Kidney (tissue), 14 donors: ENCODE results near the gene ETS1. TPM values are rescaled to one million over a fixed set of nuclear protein-coding genes. Genes with fewer than 3 reads are reported as not detected.
A peak's percentile ranks its signal among the peaks of the same experiment; 100 is the strongest.

Experiments used
- DNase-seq, 5 donors: peaks; one replicate each; pipeline ENCODE4 v3.0.0-alpha.2; 2013 to 2020
- FAIRE-seq: peaks from 2 replicates; lab custom pipeline; 2012; peaks lifted over from hg19 to GRCh38; lab: Jason Lieb, UNC
- H3K27ac ChIP-seq, 2 donors: one replicate each; pipeline ENCODE4 v1.7.0; 2013; ENCODE audit warnings: low read depth in 2 of 2, low read length in 2 of 2, inconsistent platforms in 1 of 2
- H3K27me3 ChIP-seq: one replicate; pipeline ENCODE4 v1.7.1; 2013; ENCODE audit warnings: low read length, inconsistent platforms; ENCODE audit not compliant: control insufficient read depth, insufficient read depth
- H3K36me3 ChIP-seq, 3 donors: one replicate each; pipeline versions ENCODE4 v1.7.0 to v1.7.1; 2013; ENCODE audit warnings: low read length in 3 of 3, control low read depth in 1 of 3, inconsistent platforms in 1 of 3; ENCODE audit not compliant: insufficient read depth in 3 of 3, control insufficient read depth in 2 of 3
- H3K4me1 ChIP-seq, 3 donors: one replicate each; pipeline versions ENCODE4 v1.7.0 to v1.7.1; 2013; ENCODE audit warnings: low read length in 3 of 3, inconsistent platforms in 1 of 3, low read depth in 1 of 3; ENCODE audit not compliant: control insufficient read depth in 2 of 3, insufficient read depth in 2 of 3
- H3K4me3 ChIP-seq, 3 donors: one replicate each; pipeline versions ENCODE4 v1.7.0 to v1.8.1; 2013; ENCODE audit warnings: low read length in 3 of 3, control low read depth in 1 of 3, inconsistent platforms in 1 of 3
- H3K9ac ChIP-seq, 3 donors: one replicate each; pipeline versions ENCODE4 v1.7.0 to v1.7.1; 2013; ENCODE audit warnings: low read length in 3 of 3, control low read depth in 1 of 3, inconsistent platforms in 1 of 3
- H3K9me3 ChIP-seq, 3 donors: one replicate each; pipeline versions ENCODE4 v1.7.0 to v1.7.1; 2013; ENCODE audit warnings: low read length in 3 of 3, control low read depth in 1 of 3, inconsistent platforms in 1 of 3; ENCODE audit not compliant: control insufficient read depth in 2 of 3, insufficient read depth in 1 of 3
- intact Hi-C: fragments of 100-400 bp; cut with DNase I; formaldehyde crosslinking; loops from one replicate; pipeline ENCODE4 v1.11.1; 2022
- polyA plus RNA-seq: library from polyadenylated mRNA; stranded (reverse); fragments of 350-450 nt; fragmentation: Illumina TruSeq; extraction: RNeasy Lipid Tissue Mini Kit (QIAGEN cat#74804); gene quantifications from one replicate; pipeline ENCODE4 v1.2.3, GENCODE V29; 2014; ENCODE audit warnings: low read depth, low replicate concordance; ENCODE audit not compliant: insufficient read depth
- total RNA-seq: library from RNA; stranded (reverse); fragmentation: NEBNext Ultra II Directional; extraction: Animal tissue kit (Norgen Biotek cat#: 25700); gene quantifications from one replicate; pipeline ENCODE4 v1.2.1, GENCODE V29; 2021
- TF ChIP-seq, protein P1 (sequence below): IDR thresholded peaks from 3 replicates; pipeline ENCODE4 v1.5.1; 2012; ENCODE audit warnings: mild to moderate bottlenecking, moderate library complexity, borderline replicate concordance; ENCODE audit not compliant: insufficient read depth; ENCODE audit errors: extremely low read depth
- donor health status: control.
- donor health status: control.
- donor health status: control.
- donor health status: control.
- donor health status: control.
- donor health status: DM: yes; HTN: yes; CAD: no.
- donor health status: Normal renal cell carcinoma (clear cell type).

ETS1 gene
- total and polyA plus RNA-seq, 2 donors from 2014 or later: 23.5 to 124 TPM

DNA sequence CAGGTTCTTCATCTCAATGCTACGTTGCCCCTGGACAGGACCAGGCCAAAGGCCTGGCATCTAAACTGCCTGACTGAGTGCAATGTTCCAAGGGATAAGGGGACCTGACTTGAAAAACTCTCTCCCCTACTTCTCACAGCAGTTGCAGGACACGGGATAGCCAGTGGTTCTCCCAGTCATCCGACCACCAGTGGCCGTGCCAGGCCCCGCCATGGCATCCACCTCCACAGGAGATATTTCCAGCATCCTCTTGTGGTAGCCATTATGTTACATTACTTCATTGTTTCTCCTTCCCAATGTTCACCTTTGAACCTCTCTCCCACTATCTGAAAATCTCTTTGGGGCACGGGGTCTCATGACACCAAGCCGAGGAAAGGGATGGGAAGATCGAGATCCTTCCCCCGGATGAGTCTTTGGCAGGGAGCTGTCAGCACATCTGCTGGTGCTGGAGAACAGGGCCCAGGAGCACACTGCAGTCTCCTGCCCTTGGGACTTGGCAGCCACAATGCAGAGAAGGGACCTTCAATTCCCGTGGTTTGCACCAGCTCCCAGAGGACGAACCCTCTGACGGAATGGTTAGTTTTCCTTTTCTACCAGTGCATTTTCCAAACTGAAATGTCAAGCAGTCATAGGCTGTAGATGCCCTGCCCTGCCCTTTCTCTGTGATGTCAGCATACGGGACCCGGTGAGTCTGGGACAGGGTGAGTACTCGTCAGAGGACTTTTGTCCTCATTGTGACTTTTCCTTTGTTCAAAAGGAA, 121.2 kb downstream of the ETS1 start:
- H3K27ac ChIP-seq: peak overlapping the region; percentile 5 to 71
- H3K36me3 ChIP-seq: peaks cover 0 to 16% (median 3%) of the 10 kb centered on the region in 3 donors
- intact Hi-C loops: no loop called here
- H3K27me3 ChIP-seq: no peaks in the 10 kb centered on the region
- FAIRE-seq: no peak
- H3K9me3 ChIP-seq: no peaks in the 10 kb centered on the region
- peaks cover 0 to 27% (median 26%) of the 10 kb centered on the region in 3 donors for H3K4me1 ChIP-seq
- TF ChIP-seq, protein P1, sequence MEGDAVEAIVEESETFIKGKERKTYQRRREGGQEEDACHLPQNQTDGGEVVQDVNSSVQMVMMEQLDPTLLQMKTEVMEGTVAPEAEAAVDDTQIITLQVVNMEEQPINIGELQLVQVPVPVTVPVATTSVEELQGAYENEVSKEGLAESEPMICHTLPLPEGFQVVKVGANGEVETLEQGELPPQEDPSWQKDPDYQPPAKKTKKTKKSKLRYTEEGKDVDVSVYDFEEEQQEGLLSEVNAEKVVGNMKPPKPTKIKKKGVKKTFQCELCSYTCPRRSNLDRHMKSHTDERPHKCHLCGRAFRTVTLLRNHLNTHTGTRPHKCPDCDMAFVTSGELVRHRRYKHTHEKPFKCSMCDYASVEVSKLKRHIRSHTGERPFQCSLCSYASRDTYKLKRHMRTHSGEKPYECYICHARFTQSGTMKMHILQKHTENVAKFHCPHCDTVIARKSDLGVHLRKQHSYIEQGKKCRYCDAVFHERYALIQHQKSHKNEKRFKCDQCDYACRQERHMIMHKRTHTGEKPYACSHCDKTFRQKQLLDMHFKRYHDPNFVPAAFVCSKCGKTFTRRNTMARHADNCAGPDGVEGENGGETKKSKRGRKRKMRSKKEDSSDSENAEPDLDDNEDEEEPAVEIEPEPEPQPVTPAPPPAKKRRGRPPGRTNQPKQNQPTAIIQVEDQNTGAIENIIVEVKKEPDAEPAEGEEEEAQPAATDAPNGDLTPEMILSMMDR: no peak
- no peak overlapping the region for H3K9ac ChIP-seq
- H3K4me3 ChIP-seq: no peak overlapping the region
- no peak for DNase-seq

- DNase-seq (no peak), FAIRE-seq (no peak)
- Histone ChIP-seq H3K4me3 (no peak overlapping the region), H3K9ac (no peak overlapping the region), H3K27me3 (no peaks in the 10 kb centered on the region), H3K27ac (peak overlapping the region in 1 of 2 donors; percentile 71), H3K36me3 (peaks cover 0 to 22% (median 3%) of the 10 kb centered on the region in 3 donors), H3K4me1 (peaks cover 0 to 26% (median 25%) of the 10 kb centered on the region in 3 donors), H3K9me3 (no peaks in the 10 kb centered on the region)
- TF ChIP-seq, protein P1: no peak
- intact Hi-C loops: no loop called here
Observed at GRCh38 chr11:128465531-128465930, 121.8 kb downstream of the ETS1 start.

DNA sequence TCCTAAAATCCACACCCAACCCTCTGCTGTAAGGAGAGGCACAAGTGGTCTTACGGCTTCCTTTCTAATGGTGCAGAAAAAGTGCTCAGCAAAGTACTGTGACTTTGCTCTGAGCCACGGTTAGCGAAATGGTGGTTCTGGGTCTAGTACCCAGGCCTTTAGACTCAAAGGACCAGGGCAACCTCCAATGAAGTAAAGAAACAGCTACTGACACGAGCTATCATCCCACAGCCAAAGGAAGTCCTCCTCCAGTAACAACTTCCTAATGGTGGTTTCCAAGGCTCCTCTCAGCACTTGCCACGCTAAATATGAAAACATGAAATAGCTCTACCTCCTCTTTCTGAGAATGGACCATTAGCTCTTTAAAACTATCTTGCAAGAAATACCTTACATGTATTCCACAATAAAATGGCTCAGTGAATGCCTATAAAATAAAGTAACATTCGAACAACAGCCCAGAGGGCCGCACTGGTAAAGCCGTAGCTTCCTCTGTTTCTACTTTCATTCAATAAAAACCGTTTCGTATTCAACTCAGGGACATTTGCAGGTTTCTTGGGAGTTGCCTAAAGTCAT, 122.4 kb downstream of the ETS1 start:
- Histone ChIP-seq H3K9me3 (no peaks in the 10 kb centered on the region), H3K9ac (peak overlapping the region in 1 of 3 donors; percentile 20), H3K27me3 (no peaks in the 10 kb centered on the region), H3K4me3 (no peak overlapping the region), H3K4me1 (peaks cover 0 to 26% (median 25%) of the 10 kb centered on the region in 3 donors), H3K36me3 (peaks cover 0 to 23% (median 3%) of the 10 kb centered on the region in 3 donors), H3K27ac (peak overlapping the region; percentile 47 to 71)
- intact Hi-C loops: no loop called here
- no peak for DNase-seq
- FAIRE-seq: no peak
- TF ChIP-seq, protein P1: no peak
